Right ventricle myocardium superior (tissue), 1 donor: Measurements from ENCODE around the gene TRANK1. TPM values are rescaled to one million over a fixed set of nuclear protein-coding genes. Genes with fewer than 3 reads are reported as not detected.
A peak's percentile ranks its signal among the peaks of the same experiment; 100 is the strongest.
"Not testable (repeated sequence)": the region's sequence is repeated elsewhere in the genome, so short reads cannot be mapped to it uniquely, and the experiment has no call there.

Experiments
- ATAC-seq: fragments of 200-7000 bp; cut with Tn5 transposase; one replicate; pipeline ENCODE4 v1.9.1; 2020; ENCODE audit warnings: mild to moderate bottlenecking; ENCODE audit not compliant: poor library complexity
- DNase-seq: peaks from one replicate; pipeline ENCODE4 v3.0.0-alpha.2; 2020
- intact Hi-C: fragments of 100-400 bp; cut with DNase I; formaldehyde crosslinking; loops from one replicate; pipeline ENCODE4 v1.11.2; 2022
- total RNA-seq: library from RNA; stranded (reverse); fragmentation: NEBNext Ultra II Directional; extraction: Animal tissue kit (Norgen Biotek cat#: 25700); gene quantifications from one replicate; pipeline ENCODE4 v1.2.1, GENCODE V29; 2021
- donor health status: DM: no; HTN: yes; CAD: no; lungs with severe emphysema.

The TRANK1 gene
- total RNA-seq, 1 donor from 2014 or later, result 3.4 TPM

DNA sequence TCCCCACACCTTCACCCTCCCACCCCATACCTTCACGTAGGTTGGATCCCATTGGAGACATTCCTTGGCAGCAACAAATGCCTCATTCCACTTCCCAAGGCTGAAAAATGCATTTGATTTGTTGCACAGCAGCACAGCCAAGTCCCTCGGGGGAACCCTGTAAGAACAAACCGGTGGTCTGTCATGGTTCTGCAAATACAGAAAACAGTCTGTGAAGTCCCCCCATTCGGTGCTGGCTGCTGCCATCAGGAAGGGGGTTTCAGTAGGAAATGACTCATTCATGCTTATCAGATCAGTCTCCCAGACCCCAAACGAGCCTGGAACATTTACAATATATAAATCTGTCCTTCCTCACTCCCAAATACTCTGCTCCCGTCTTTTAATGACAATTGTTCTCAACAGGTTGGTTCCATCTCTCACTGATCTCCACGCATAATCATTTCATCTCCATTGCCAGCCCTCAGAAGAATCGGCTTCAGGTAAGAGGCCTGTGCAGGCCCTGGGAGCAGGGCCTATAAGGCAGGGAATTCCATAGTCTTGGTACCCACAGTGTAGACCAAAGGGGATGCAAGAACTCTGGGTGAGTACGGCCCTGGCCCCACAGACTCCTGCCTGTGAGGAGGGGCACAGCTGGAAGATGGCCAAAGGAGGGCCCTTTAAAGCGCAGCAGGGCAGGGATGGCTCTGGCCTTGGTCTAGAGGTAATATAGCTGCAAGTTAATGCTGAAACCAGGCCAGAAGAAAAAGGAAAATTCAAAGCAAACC, 41.6 kb downstream of the TRANK1 start:
- ATAC-seq (no peak), DNase-seq (no peak)
- intact Hi-C loops, result loop anchor here (5.0 kb wide), 1 partner anchor 54 kb away; no protein-coding TSS in a partner anchor

DNA sequence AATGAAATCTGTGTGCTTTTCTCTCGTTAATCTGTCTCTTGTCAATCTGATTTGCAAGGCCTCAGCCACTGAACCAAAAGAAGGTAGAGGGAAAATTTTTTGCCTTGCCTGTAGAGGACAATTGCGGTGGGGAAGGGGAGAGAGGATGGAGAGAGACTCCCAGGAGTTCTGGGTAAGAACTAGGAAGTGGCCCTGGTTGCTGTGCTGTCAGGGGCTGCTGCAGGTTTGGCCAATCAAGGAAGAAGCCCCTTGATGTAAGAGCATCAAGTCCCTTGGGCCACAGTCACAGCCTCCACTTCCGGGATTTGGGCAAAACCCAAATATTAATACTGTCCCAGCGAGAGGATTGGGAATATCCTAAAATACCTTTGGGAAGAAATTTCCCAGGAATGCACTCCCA, 43.3 kb downstream of the TRANK1 start:
- DNase-seq, result no peak
- intact Hi-C loops, result loop anchor here (5.0 kb wide), 1 partner anchor 56 kb away; no protein-coding TSS in a partner anchor
- no peak for ATAC-seq

DNA sequence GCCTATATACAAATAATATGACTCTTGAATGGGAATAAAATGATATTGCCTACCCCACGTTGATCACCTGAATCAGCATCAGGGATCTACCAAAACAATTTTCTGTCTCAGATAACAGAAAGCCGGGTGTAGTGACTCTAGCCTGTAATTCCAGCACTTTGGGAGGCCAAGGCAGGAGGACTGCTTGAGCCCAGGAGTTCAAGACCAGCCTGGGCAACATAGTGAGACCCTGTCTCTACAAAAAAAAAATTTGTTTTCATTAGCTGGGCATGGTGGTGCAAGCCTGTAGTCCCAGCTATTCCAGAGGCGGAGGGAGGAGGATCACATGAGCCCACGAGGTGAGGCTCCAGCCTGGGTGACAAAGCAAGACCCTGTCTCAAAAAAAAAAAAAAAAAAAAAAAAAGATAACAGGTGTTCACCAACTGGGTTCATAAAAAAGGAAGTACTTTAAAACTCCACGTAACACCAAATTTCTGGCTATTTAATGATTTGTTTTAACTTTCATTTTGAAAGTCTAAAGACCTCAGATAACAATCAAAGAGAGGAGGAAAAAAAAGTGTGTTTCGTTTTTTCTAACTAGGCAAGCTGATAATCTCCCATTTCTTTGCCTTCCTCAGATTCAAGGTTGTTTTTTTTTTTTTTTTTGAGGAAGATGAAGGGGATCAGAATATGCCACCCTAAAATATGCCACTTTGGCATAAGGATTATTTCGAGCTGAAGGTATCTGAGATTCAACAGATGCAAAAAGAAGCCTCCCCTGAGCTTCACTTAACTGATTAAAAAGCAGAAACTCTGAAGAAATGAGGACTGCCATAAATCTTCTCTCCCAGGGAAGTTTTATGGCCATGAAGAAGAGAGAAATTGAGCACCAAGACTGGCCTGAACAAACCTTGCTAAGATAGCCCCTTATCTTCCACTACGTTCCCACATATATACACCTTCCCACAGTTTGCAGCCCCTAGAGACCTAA, 44.1 kb downstream of the TRANK1 start:
- no peak for ATAC-seq
- no peak for DNase-seq
- intact Hi-C loops, result loop anchor here (5.0 kb wide), 1 partner anchor 57 kb away; no protein-coding TSS in a partner anchor

DNA sequence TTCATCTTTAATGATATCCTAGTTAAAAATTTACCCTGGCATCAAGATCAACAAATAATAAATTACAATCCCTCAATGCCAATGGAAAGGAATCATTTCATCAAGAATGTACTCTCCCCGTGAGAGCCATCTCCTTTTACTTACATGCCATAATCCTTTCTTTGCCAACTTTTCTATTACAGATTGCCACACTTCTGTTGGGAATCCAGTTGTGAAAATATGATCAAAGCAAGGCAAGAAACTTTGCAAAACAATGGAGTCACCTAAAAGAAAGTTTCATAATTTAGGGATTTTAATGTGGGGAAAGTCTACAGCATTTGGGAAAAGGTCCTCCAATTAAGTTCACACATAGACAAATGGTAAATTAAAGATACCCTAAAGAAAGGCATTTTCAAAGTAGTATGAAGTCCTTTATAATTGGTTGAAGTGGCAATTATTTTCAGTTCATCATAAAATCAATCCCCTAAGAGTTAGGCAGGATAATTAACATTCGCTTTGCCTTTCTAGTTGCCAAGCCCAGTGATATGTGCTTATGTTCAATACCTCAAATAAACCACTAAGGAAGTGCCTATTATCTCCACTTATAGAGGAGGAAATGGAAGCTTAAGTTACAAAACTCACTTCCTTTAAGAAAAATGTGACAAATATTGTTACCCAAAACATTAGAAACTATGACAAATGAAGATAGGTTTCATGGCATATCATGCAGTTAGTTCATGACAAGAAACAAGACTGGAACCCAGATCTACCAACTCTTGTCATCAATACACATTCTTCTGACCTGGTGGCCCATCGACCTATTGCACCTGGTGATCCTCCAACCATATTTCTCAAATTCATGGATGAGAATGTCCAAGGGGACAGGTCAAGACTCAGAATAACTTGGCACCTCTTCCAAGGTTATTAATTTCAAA, 49.1 kb downstream of the TRANK1 start:
- intact Hi-C loops, result no loop called here
- no peak for DNase-seq
- ATAC-seq, result no peak

DNA sequence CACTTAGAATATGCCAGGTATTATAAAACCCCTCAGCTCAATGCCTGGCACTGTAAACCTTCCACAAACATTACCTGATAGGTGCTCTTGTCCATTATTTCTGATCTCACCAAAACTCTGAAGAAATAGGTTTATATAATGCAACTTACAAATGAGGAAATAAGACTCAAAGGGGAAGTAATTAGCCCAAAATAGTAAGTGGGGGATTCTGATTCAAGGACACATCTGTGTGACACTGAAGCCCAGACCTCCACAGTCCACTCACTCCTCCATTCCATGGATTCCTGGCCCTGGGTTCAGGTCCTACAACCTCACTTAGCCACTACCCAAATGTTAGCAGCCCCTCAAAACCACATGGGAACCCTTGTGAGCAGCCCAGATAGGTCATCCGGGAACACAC, 49.9 kb downstream of the TRANK1 start:
- intact Hi-C loops, result no loop called here
- no peak for ATAC-seq
- DNase-seq, result no peak

DNA sequence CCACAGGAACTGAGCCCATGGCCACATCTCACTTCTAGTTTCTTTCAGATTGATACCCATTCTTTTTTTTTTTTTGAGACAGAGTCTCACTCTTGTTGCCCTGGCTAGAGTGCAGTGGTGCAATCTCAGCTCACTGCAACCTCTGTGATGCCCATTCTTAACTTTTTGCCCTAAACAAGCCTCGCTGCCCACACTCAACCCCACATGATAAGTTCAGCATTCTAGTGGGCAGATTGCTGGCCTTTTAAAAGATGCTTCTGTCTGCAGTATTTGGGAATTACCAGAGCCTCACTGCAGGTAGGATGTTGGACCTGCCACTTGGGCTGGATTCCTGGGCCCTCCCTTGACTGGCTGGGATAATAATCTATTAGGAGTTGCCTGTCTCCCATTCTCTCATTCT, 51.0 kb downstream of the TRANK1 start:
- intact Hi-C loops, result no loop called here

DNA sequence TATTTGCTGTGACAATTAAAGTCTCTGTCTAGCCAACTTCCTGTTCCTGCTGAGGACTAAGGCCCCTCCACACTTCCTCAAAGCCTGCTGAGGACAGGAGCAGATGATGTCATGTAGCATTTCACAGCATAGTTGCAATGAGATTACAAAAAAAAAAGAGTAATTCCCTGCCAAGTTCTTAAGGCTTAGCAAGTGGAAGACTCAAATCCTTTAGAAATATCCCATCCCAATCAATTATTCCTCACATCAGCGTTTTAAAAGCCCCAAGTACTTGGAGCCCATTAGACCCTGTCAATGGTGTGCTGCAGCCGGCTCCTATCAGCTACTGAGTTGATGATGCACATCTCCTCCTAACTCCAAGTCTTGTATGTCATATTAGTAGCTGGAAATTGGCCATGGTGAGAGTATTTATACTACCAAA, 51.7 kb downstream of the TRANK1 start:
- peak; percentile 49 for DNase-seq

More for the DNA sequence above, 51.0 kb downstream of the TRANK1 start:
- no peak for DNase-seq
- no peak for ATAC-seq

DNA sequence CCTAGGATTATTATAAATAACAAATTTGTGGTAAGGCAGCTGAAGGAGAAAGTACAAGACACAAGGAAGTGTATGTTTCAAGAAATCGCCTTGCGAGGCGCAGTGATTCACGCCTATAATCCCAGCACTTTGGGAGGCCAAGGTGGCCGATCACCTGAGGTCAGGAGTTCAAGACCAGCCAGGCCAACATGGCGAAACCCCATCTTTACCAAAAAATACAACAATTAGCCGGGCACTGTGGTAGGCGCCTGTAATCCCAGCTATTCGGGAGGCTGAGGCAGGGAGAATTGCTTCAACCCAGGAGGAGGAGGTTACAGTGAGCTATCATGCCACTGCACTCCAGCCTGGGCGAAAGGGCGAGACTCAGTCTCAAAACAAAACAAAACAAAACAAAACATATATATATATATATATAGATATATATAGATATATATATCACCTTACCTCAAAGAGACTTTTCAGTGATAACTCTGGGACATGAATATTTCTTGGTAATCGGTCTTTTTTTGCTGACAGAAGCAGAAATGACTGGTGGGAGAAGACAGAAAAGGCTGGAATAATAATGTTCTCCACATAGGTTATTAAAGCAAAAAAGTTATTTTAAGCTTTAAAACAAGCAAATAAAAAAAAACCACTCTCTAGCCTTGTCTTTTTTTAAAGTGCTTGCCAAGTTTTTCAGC, 52.3 kb downstream of the TRANK1 start:
- DNase-seq (no peak), ATAC-seq (no peak)
- intact Hi-C loops, result no loop called here

More for the DNA sequence above, 51.7 kb downstream of the TRANK1 start:
- peak; percentile 84 for ATAC-seq
- intact Hi-C loops, result no loop called here

DNA sequence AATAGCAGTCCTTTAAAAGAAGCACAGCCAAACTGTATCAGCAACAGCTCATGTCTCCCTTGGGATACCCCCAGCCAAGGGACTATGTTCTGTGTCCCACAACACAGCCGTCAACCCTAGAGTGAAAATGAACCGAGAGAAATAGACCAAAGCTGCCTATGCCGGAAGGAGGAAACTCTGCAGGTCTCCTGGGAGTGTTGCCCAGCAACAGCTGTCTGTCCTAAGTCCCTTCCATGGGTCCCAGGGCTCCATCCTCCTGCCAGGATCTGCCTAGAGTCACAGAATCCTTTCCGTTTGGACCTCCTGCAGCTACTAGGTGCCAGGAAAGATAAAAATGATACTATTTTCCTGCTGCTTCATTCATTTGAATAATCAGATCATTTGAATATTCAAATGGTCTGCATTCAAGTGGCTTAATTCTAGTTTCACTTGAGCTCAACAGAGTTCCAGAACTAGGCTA, 53.1 kb downstream of the TRANK1 start:
- DNase-seq, result peak; percentile 69
- peak; percentile 66 for ATAC-seq
- intact Hi-C loops, result no loop called here

DNA sequence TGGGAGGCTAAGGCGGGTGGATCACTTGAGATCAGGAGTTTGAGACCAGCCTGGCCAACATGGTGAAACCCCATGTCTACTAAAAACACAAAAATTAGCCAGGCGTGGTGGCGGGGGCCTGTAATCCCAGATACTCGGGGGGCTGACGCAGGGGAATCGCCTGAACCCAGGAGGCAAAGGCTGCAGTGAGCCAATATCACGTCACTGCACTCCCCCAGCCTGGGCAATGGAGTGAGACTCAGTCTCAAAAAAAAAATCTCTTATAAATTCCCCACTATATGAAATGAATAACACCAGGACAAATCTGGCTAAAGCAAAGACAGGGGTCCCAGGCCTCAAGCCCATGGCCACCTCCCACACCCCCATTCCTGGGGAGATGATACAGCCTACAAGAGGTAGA, 53.8 kb downstream of the TRANK1 start:
- ATAC-seq, DNase-seq, intact Hi-C loops: not testable (repeated sequence)

DNA sequence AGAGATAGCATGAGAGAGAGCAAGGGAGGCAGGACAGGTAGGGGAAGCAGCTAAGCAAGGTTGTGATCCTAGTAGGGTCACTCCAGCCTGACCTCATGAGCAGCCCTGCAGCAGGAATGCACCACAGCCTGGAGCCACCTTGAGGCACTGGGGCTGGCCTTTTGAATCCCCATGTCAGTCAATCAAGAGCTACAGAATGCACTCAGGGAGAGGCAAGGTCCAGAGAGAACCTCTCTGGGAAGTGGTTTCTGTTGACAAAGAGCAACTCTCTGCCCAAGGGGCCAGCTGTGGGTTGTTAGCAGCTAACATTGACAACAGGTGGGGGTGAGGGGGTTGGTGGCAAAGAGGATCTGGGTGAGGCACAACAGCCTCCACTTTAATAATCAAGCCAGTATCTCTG, 54.6 kb downstream of the TRANK1 start:
- ATAC-seq, result no peak
- DNase-seq, result no peak
- intact Hi-C loops, result no loop called here

DNA sequence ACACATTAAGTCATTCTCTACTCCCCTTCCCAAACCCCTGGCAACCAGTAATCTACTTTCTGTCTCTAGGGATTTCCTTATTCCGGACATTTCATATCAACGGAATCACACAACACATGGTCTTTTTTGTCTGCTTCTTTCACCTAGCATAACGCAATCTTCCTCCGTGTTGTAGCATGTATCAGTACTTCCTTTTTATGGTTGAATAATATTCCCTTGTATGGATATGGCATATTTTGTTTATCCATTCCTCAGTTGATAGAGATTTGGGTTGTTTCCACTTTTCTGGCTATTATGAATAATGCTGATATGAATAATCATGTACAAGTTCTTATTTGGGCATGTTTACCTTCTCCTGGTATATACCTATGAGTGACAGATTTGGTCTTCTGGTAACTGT, 63.1 kb downstream of the TRANK1 start:
- DNase-seq, result no peak
- intact Hi-C loops, result no loop called here
- no peak for ATAC-seq

DNA sequence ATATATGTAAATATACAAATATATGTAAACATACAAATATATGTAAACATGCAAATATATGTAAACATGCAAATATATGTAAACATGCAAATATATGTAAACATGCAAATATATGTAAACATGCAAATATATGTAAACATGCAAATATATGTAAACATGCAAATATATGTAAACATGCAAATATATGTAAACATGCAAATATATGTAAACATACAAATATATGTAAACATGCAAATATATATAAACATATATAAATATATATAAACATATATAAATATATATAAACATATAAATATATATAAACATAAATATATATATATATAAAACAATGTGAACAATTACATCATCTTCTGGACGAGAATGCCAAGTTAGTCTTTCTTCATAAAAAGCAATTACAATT, 65.0 kb downstream of the TRANK1 start:
- DNase-seq, intact Hi-C loops, ATAC-seq: not testable (repeated sequence)

DNA sequence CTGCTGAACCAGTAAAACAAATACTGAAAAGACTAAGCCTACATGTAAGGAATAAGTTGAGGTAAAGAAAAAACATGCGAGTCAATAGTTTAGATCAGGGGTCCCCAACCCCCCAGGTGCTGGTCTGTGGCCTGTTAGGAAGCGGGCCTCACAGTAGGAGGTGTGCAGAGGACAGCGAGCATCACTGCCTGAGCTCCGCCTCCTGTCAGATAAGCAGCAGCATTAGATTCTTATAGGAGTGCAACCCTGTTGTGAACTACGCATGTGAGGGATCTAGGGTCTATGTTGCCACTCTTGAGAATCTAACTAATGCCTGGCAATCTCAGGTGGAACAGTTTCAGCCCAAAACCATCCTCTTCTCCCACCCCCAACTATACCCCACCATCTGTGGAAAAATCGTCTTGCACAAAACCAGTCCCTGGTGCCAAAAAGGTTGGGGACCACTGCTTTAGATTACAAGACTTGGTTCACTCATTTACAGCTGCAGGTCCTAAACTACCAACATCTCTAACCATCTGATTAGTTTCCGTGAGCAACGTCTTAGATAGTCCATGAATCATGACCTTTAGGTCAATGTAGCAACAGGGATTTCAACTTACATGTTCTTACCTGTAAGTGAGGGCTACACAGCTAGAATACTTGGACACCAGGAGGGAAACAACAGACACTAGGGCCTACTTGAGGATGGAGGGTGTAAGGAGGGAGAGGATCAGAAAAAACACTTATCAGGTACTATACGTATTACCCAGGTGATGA, 66.7 kb downstream of the TRANK1 start:
- intact Hi-C loops, result no loop called here
- no peak for DNase-seq
- no peak for ATAC-seq

DNA sequence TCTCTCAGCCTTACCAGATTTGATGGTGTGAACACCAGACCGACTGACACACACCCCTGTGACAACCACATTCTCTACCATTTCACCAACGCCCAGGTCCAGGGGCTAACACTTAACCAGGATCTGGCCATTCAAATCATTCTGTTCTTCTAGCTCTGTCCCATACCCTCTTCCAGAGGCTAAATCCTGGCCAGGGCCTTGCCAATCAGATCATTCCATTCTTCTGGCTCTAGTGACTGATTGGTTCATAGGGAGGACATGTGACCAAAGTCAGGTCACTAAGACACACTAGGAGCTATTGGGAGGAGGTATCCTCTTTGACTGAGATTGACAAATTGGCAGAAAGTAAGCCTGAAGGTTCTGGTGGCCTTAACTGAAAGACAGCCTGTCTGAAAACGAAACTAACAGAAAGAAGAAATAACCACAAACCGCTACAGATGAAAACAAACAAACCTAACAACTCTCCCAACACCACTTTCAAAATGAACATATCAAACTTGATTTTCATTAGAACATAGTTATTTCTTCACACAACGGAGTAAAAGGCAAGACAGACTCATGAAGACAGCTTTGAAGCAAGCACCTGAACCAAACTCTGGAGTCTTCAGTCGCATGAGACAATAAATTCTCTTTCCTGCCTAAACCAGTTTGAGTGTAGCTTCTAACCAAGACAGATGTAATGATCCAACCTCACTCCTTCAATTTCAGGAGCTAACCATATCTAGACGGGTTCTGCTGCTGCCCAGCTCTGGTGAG, 68.5 kb downstream of the TRANK1 start:
- ATAC-seq (peak; percentile 34), DNase-seq (no peak)
- intact Hi-C loops, result no loop called here

DNA sequence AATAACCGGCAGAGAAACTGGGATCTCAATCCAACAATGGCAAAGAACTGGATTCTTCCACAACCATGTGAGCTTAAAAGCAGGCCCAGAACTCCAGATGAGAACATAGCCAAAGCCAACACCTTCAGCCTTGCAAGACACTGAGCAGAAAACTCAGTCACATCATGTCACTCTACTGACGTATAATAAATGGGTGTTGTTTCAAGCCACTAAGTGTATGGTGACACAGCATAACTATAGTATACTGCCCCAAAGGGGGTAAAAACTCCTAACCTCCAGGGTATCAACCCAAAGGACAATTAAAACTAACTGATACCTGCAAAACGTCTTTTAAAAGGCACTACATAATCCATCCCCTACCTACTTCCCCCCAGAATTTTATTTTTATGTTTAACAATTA, 69.5 kb downstream of the TRANK1 start:
- intact Hi-C loops, result no loop called here
- DNase-seq (no peak), ATAC-seq (no peak)

DNA sequence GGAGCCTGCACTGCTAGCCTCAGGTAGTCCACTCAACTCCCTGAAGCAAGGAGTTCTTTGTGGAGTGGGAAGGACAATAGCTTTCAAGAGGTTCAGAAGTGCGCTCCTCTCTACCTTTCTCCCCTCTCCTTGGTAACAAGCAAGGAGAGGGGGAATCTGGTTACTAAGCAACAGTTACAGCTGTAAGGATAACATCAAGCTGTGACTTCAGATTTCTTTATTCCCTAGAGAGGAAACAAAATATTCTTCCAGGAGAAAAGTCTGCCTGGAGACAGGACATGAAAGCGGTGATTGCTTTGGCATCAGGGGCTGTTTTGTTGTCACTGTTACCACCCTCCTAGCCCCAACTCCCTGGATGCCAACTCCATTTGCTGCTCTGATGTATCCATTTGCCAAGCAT, 70.4 kb downstream of the TRANK1 start:
- ATAC-seq (no peak), DNase-seq (no peak)
- intact Hi-C loops, result no loop called here
